ENCODE measurements around the gene HEATR3. TPM values are rescaled to one million over a fixed set of nuclear protein-coding genes. Genes with fewer than 3 reads are reported as not detected.
A peak's percentile ranks its signal among the peaks of the same experiment; 100 is the strongest.

HEATR3 gene
- total and polyA plus RNA-seq, 2 of the 13 experiments (the other 11 are each of a cell fraction or from before 2014, with no cell fraction given), result 22.4 to 52.4 TPM

GRCh38 chr16:50024684-50025536, 40.9 kb upstream of the HEATR3 start, which contains the start of gene CNEP1R1 (continued):
- TF ChIP-seq, protein P1, sequence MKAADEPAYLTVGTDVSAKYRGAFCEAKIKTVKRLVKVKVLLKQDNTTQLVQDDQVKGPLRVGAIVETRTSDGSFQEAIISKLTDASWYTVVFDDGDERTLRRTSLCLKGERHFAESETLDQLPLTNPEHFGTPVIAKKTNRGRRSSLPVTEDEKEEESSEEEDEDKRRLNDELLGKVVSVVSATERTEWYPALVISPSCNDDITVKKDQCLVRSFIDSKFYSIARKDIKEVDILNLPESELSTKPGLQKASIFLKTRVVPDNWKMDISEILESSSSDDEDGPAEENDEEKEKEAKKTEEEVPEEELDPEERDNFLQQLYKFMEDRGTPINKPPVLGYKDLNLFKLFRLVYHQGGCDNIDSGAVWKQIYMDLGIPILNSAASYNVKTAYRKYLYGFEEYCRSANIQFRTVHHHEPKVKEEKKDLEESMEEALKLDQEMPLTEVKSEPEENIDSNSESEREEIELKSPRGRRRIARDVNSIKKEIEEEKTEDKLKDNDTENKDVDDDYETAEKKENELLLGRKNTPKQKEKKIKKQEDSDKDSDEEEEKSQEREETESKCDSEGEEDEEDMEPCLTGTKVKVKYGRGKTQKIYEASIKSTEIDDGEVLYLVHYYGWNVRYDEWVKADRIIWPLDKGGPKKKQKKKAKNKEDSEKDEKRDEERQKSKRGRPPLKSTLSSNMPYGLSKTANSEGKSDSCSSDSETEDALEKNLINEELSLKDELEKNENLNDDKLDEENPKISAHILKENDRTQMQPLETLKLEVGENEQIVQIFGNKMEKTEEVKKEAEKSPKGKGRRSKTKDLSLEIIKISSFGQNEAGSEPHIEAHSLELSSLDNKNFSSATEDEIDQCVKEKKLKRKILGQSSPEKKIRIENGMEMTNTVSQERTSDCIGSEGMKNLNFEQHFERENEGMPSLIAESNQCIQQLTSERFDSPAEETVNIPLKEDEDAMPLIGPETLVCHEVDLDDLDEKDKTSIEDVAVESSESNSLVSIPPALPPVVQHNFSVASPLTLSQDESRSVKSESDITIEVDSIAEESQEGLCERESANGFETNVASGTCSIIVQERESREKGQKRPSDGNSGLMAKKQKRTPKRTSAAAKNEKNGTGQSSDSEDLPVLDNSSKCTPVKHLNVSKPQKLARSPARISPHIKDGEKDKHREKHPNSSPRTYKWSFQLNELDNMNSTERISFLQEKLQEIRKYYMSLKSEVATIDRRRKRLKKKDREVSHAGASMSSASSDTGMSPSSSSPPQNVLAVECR (CRISPR knock-in tag; IDR thresholded peaks at IDR 0.05; ENCODE audit: borderline replicate concordance), result peak; percentile 96
- no peak for TF ChIP-seq TOE1 (CRISPR knock-in tag; IDR thresholded peaks at IDR 0.05)
- TF ChIP-seq AHR (CRISPR knock-in tag; IDR thresholded peaks at IDR 0.05), result peak; percentile 61; the same call in 1 of the 2 replicates
- no peak for TF ChIP-seq PAF1 (CRISPR knock-in tag; IDR thresholded peaks at IDR 0.05)
- peak; percentile 94 for TF ChIP-seq HIVEP1 (CRISPR knock-in tag; IDR thresholded peaks at IDR 0.05)
- TF ChIP-seq TFAP4 (IDR thresholded peaks at IDR 0.05; ENCODE audit: borderline replicate concordance, low read depth), result peak; percentile 52; the same call in 1 of the 2 replicates
- TF ChIP-seq, protein P2, sequence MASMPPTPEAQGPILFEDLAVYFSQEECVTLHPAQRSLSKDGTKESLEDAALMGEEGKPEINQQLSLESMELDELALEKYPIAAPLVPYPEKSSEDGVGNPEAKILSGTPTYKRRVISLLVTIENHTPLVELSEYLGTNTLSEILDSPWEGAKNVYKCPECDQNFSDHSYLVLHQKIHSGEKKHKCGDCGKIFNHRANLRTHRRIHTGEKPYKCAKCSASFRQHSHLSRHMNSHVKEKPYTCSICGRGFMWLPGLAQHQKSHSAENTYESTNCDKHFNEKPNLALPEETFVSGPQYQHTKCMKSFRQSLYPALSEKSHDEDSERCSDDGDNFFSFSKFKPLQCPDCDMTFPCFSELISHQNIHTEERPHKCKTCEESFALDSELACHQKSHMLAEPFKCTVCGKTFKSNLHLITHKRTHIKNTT (CRISPR knock-in tag; IDR thresholded peaks at IDR 0.05), result peak; percentile 41; the same call in 1 of the 2 replicates
- TF ChIP-seq EED (CRISPR knock-in tag; IDR thresholded peaks at IDR 0.05), result peak; percentile 91
- TF ChIP-seq HHEX (CRISPR knock-in tag; IDR thresholded peaks at IDR 0.05), result no peak
- TF ChIP-seq, protein P3, sequence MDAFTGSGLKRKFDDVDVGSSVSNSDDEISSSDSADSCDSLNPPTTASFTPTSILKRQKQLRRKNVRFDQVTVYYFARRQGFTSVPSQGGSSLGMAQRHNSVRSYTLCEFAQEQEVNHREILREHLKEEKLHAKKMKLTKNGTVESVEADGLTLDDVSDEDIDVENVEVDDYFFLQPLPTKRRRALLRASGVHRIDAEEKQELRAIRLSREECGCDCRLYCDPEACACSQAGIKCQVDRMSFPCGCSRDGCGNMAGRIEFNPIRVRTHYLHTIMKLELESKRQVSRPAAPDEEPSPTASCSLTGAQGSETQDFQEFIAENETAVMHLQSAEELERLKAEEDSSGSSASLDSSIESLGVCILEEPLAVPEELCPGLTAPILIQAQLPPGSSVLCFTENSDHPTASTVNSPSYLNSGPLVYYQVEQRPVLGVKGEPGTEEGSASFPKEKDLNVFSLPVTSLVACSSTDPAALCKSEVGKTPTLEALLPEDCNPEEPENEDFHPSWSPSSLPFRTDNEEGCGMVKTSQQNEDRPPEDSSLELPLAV (CRISPR knock-in tag; conservative IDR thresholded peaks at IDR 0.05; ENCODE audit: low read depth), result no peak
- peak; percentile 67 for TF ChIP-seq NRL (CRISPR knock-in tag; IDR thresholded peaks at IDR 0.05; ENCODE audit: borderline replicate concordance)
- TF ChIP-seq JARID2 (CRISPR knock-in tag; IDR thresholded peaks at IDR 0.05; ENCODE audit: insufficient replicate concordance), result peak; percentile 25
- peak; percentile 95 for TF ChIP-seq HOXA5 (CRISPR knock-in tag; IDR thresholded peaks at IDR 0.05)
- no peak for TF ChIP-seq MLLT10 (CRISPR knock-in tag; IDR thresholded peaks at IDR 0.05)
- TF ChIP-seq SRF (IDR thresholded peaks at IDR 0.05; ENCODE audit: low read depth, low read length), result no peak
- no peak for TF ChIP-seq ZNF577 (CRISPR knock-in tag; IDR thresholded peaks at IDR 0.05; ENCODE audit: borderline replicate concordance, low read depth)
- TF ChIP-seq GPN1 (CRISPR knock-in tag; IDR thresholded peaks at IDR 0.05; ENCODE audit: borderline replicate concordance), result no peak; the same call in 1 of the 2 replicates
- TF ChIP-seq CAMTA2 (CRISPR knock-in tag; IDR thresholded peaks at IDR 0.05; ENCODE audit: borderline replicate concordance), result peak; percentile 93
- TF ChIP-seq ZNF616 (CRISPR knock-in tag; IDR thresholded peaks at IDR 0.05; ENCODE audit: low read depth), result peak; percentile 41; the same call in 1 of the 2 replicates

All from HepG2 (cell line).